H9 (cell line): ENCODE results near the gene ATP2B2. TPM values are rescaled to one million over a fixed set of nuclear protein-coding genes. Genes with fewer than 3 reads are reported as not detected.

Experiments used
- DNase-seq: peaks from one replicate; pipeline ENCODE4 v3.0.0-alpha.2; 2017
- H2AFZ ChIP-seq: one replicate; pipeline ENCODE4 v1.6.1; 2013; ENCODE audit warnings: mild to moderate bottlenecking, low read length, control low read depth, moderate library complexity
- H2AK5ac ChIP-seq: 2 replicates; pipeline ENCODE4 v1.6.1; 2013; ENCODE audit warnings: low read length, control low read depth, mixed read lengths; ENCODE audit not compliant: insufficient read length
- H2BK120ac ChIP-seq: one replicate; pipeline ENCODE4 v1.6.1; 2013; ENCODE audit warnings: low read depth, mild to moderate bottlenecking, low read length, control low read depth, inconsistent platforms; ENCODE audit not compliant: poor library complexity, severe bottlenecking
- H2BK12ac ChIP-seq: 2 replicates; pipeline ENCODE4 v1.6.1; 2013; ENCODE audit warnings: low read length, control low read depth, mixed read lengths, low read depth; ENCODE audit not compliant: insufficient read length
- H2BK15ac ChIP-seq: 2 replicates; pipeline ENCODE4 v1.6.1; 2013; ENCODE audit warnings: low read depth, low read length, control low read depth
- H2BK20ac ChIP-seq: one replicate; pipeline ENCODE4 v1.6.1; 2013; ENCODE audit warnings: low read depth, mild to moderate bottlenecking, low read length, control low read depth, inconsistent platforms; ENCODE audit not compliant: poor library complexity, severe bottlenecking
- H2BK5ac ChIP-seq: 2 replicates; pipeline ENCODE4 v1.6.1; 2013; ENCODE audit warnings: low read length, control low read depth, mixed read lengths; ENCODE audit not compliant: insufficient read length
- H3K14ac ChIP-seq: 2 replicates; pipeline ENCODE4 v1.6.1; 2013; ENCODE audit warnings: low read length, control low read depth; ENCODE audit not compliant: insufficient read depth
- H3K18ac ChIP-seq: 2 replicates; pipeline ENCODE4 v1.6.1; 2013; ENCODE audit warnings: low read depth, mild to moderate bottlenecking, mixed read lengths, low read length, control low read depth; ENCODE audit not compliant: insufficient read length
- H3K23ac ChIP-seq: 2 replicates; pipeline ENCODE4 v1.6.1; 2013; ENCODE audit warnings: low read length, control low read depth, mixed read lengths, low read depth; ENCODE audit not compliant: insufficient read length
- H3K23me2 ChIP-seq: 2 replicates; pipeline ENCODE4 v1.6.1; 2013; ENCODE audit warnings: low read depth, mild to moderate bottlenecking, mixed read lengths, low read length, control low read depth; ENCODE audit not compliant: insufficient read length, poor library complexity, severe bottlenecking
- H3K27ac ChIP-seq: 2 replicates; pipeline ENCODE4 v1.5.1; 2013; ENCODE audit warnings: low read length, control low read depth, mixed read lengths, low read depth; ENCODE audit not compliant: insufficient read length
- H3K27me3 ChIP-seq: 2 replicates; pipeline ENCODE4 v1.6.1; 2013; ENCODE audit warnings: low read length, control low read depth, inconsistent platforms; ENCODE audit not compliant: insufficient read depth
- H3K4ac ChIP-seq: 2 replicates; pipeline ENCODE4 v1.6.1; 2013; ENCODE audit warnings: low read depth, mild to moderate bottlenecking, control low read depth, inconsistent platforms, low read length, moderate library complexity
- H3K4me1 ChIP-seq: 2 replicates; pipeline ENCODE4 v1.6.1; 2013; ENCODE audit warnings: low read length, control low read depth, inconsistent platforms; ENCODE audit not compliant: insufficient read depth
- H3K4me2 ChIP-seq: 2 replicates; pipeline ENCODE4 v1.6.1; 2013; ENCODE audit warnings: low read length, control low read depth, mixed read lengths; ENCODE audit not compliant: insufficient read length, insufficient read depth
- H3K56ac ChIP-seq: 2 replicates; pipeline ENCODE4 v1.6.1; 2013; ENCODE audit warnings: low read depth, mild to moderate bottlenecking, mixed read lengths, low read length, control low read depth; ENCODE audit not compliant: insufficient read length
- H3K79me1 ChIP-seq: 2 replicates; pipeline ENCODE4 v1.6.1; 2013; ENCODE audit warnings: low read depth, mild to moderate bottlenecking, moderate library complexity, low read length, control low read depth, inconsistent platforms; ENCODE audit not compliant: insufficient read depth, poor library complexity, severe bottlenecking
- H3K79me2 ChIP-seq: 2 replicates; pipeline ENCODE4 v1.6.1; 2013; ENCODE audit warnings: low read length, control low read depth, inconsistent platforms; ENCODE audit not compliant: insufficient read depth
- H3K9ac ChIP-seq: 2 replicates; pipeline ENCODE4 v1.6.1; 2013; ENCODE audit warnings: low read length, control low read depth, mixed read lengths; ENCODE audit not compliant: insufficient read length; ENCODE audit errors: extremely low read depth
- H3K9me3 ChIP-seq: one replicate; pipeline ENCODE4 v1.6.1; 2013; ENCODE audit warnings: low read depth, low read length, inconsistent platforms; ENCODE audit not compliant: control insufficient read depth
- H3T11ph ChIP-seq: one replicate; pipeline ENCODE4 v1.6.1; 2013; ENCODE audit warnings: mild to moderate bottlenecking, low read length, control low read depth, inconsistent platforms
- H4K20me1 ChIP-seq: one replicate; pipeline ENCODE4 v1.6.1; 2013; ENCODE audit not compliant: control insufficient read depth, insufficient read length, insufficient read depth
- H4K5ac ChIP-seq: 2 replicates; pipeline ENCODE4 v1.6.1; 2013; ENCODE audit warnings: low read depth, mild to moderate bottlenecking, mixed read lengths, low read length, control low read depth; ENCODE audit not compliant: insufficient read length
- H4K8ac ChIP-seq: replicated peaks from 2 replicates; pipeline ENCODE4 v1.6.1; 2013; ENCODE audit warnings: low read length, control low read depth, mixed read lengths, low read depth; ENCODE audit not compliant: insufficient read length
- H4K91ac ChIP-seq: 2 replicates; pipeline ENCODE4 v1.6.1; 2013; ENCODE audit warnings: low read depth, mild to moderate bottlenecking, moderate library complexity, mixed read lengths, low read length, control low read depth; ENCODE audit not compliant: insufficient read length
- H3K27ac Mint-ChIP-seq, 3 experiments: 2 replicates in 2 of 3; 3 replicates in 1 of 3; pipeline ENCODE4 v1.8.0; 2020 to 2021; ENCODE audit warnings: mixed read lengths in 3 of 3, mild to moderate bottlenecking in 1 of 3, moderate library complexity in 1 of 3
- H3K27me3 Mint-ChIP-seq: 2 replicates; pipeline ENCODE4 v1.8.0; 2021; ENCODE audit warnings: low read depth, mild to moderate bottlenecking, moderate library complexity, mixed read lengths
- H3K36me3 Mint-ChIP-seq, 3 experiments: 2 replicates in 2 of 3; 3 replicates in 1 of 3; pipeline ENCODE4 v1.8.0; 2020 to 2021; ENCODE audit warnings: low read depth in 3 of 3, mixed read lengths in 3 of 3; ENCODE audit not compliant: insufficient read depth in 1 of 3
- H3K4me1 Mint-ChIP-seq, 2 experiments: 2 replicates each; pipeline ENCODE4 v1.8.0; 2020; ENCODE audit warnings: mixed read lengths in 2 of 2
- H3K4me3 Mint-ChIP-seq, 2 experiments: 2 replicates in 1 of 2; 3 replicates in 1 of 2; pipeline ENCODE4 v1.8.0; 2020 to 2021; ENCODE audit warnings: mild to moderate bottlenecking in 2 of 2, mixed read lengths in 2 of 2, moderate library complexity in 1 of 2
- H3K9me3 Mint-ChIP-seq, 2 experiments: 2 replicates in 1 of 2; 3 replicates in 1 of 2; pipeline ENCODE4 v1.8.0; 2020; ENCODE audit warnings: mild to moderate bottlenecking in 2 of 2, mixed read lengths in 2 of 2, moderate library complexity in 1 of 2
- WGBS: extraction: QIAGEN DNeasy Blood & Tissue Kit; methylation state at CpG from one replicate; pipeline ENCODE4 v1.1.7; 2013; ENCODE audit warnings: missing lambda C conversion rate, low lambda C conversion rate, mixed read lengths; ENCODE audit not compliant: insufficient read length; ENCODE audit errors: extremely low coverage; 5-methylcytosine and 5-hydroxymethylcytosine counted together
- total RNA-seq: library from RNA; stranded (reverse); gene quantifications from 2 replicates; pipeline ENCODE4 v1.2.1, GENCODE V29; 2021
- TF ChIP-seq, protein P1 (sequence below): fragments of 200-600 bp; sonication (generic); conservative IDR thresholded peaks from 3 replicates; pipeline ENCODE4 v1.8.0; 2021; ENCODE audit warnings: antibody characterized with exemption, mild to moderate bottlenecking

The ATP2B2 gene
- total RNA-seq, 1 experiment from 2014 or later: 0.33 TPM

DNA sequence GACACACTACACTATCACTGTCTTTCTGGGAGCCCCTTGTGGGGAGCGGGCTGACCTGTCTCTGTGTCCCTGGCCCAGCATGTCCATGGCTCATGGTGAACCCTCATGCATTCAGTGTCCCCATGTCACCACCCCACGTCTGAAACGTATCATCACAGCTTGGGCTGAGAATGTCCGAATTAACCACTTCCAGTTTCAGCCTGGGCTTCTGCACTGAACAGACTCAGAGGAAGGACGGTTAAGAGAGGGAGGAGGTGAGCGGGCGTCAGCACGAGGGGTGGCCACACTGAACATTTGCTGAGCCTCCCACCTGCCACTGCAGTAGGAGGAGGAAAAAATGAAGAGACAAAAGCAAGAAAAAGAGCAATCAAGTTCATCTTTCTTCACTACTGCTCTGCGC is 30.5 kb downstream of the ATP2B2 start:
- Histone ChIP-seq H3K4me2 (no peak overlapping the region), H3K9ac (no peak overlapping the region), H3K4ac (no peak overlapping the region), H3K14ac (no peak overlapping the region), H4K8ac (no peak overlapping the region), H3K9me3 (no peaks in the 10 kb centered on the region), H4K5ac (no peak overlapping the region), H3K79me2 (no peaks in the 10 kb centered on the region), H2AK5ac (no peak overlapping the region), H2BK120ac (no peak overlapping the region), H3K27me3 (no peaks in the 10 kb centered on the region), H3K4me1 (no peaks in the 10 kb centered on the region; the same call in 1 of the 2 replicates), H3K27ac (no peak overlapping the region), H2BK5ac (no peak overlapping the region), H4K20me1 (no peaks in the 10 kb centered on the region), H2BK20ac (no peak overlapping the region), H2BK12ac (no peak overlapping the region), H3T11ph (no peak overlapping the region), H3K18ac (no peak overlapping the region), H3K23ac (no peak overlapping the region), H3K79me1 (no peaks in the 10 kb centered on the region), H2BK15ac (no peak overlapping the region), H3K56ac (no peak overlapping the region), H3K23me2 (no peaks in the 10 kb centered on the region), H4K91ac (no peak overlapping the region), H2AFZ (no peak overlapping the region)
- H3K4me1 Mint-ChIP-seq: peaks cover 17 to 21% of the 10 kb centered on the region in 2 experiments
- H3K36me3 Mint-ChIP-seq: peaks cover 0 to 5% (median 0%) of the 10 kb centered on the region in 3 experiments; a peak in 3 of 7 replicates
- no peak overlapping the region for H3K27ac Mint-ChIP-seq
- peaks cover 23% of the 10 kb centered on the region for H3K27me3 Mint-ChIP-seq
- WGBS: no CpG with 5 or more reads among the region's 9 CpGs
- no peak overlapping the region for H3K4me3 Mint-ChIP-seq
- peaks cover 6 to 8% of the 10 kb centered on the region in 2 experiments for H3K9me3 Mint-ChIP-seq
- TF ChIP-seq, protein P1, sequence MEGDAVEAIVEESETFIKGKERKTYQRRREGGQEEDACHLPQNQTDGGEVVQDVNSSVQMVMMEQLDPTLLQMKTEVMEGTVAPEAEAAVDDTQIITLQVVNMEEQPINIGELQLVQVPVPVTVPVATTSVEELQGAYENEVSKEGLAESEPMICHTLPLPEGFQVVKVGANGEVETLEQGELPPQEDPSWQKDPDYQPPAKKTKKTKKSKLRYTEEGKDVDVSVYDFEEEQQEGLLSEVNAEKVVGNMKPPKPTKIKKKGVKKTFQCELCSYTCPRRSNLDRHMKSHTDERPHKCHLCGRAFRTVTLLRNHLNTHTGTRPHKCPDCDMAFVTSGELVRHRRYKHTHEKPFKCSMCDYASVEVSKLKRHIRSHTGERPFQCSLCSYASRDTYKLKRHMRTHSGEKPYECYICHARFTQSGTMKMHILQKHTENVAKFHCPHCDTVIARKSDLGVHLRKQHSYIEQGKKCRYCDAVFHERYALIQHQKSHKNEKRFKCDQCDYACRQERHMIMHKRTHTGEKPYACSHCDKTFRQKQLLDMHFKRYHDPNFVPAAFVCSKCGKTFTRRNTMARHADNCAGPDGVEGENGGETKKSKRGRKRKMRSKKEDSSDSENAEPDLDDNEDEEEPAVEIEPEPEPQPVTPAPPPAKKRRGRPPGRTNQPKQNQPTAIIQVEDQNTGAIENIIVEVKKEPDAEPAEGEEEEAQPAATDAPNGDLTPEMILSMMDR: no peak
- no peak for DNase-seq
